ENCODE results near the gene CLCN3. TPM values are rescaled to one million over a fixed set of nuclear protein-coding genes. Genes with fewer than 3 reads are reported as not detected.

Gene CLCN3
- total RNA-seq, 1 donor from 2014 or later = 57.4 TPM

- Mint-ChIP-seq H3K4me3 (no peak overlapping the region), H3K4me1 (no peaks in the 10 kb centered on the region), H3K9me3 (peaks cover 3% of the 10 kb centered on the region), H3K27ac (no peak overlapping the region), H3K27me3 (ENCODE audit: low read depth) (no peaks in the 10 kb centered on the region), H3K36me3 (peaks cover 23% of the 10 kb centered on the region)
- DNase-seq (ENCODE audit: low spot score in 2 of 2, unreplicated experiment in 2 of 2) = no peak
- no peak for TF ChIP-seq CTCF (IDR thresholded peaks at IDR 0.05; ENCODE audit: unreplicated experiment)
Measured at GRCh38 chr4:169690787-169691186, 70.4 kb downstream of the CLCN3 start.

DNA sequence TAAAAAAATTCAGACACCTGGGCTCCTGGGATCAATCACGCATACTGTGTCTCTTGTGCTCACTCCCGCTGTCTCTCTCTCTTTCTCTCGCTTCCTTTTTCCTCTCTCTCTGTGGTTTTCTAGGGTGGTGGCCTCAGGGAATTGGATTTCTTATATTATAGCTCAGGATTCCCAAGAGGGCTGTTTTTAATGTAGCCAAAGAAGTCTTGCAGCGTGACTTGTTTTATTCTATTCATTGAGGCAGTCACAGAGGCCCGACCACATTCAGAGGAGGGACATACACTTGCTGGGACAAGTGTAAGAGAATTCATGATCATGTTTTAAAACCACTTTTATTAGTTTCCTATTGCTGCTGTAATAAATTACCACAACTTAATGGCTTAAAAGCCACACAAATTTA is 78.0 kb downstream of the CLCN3 start:
- DNase-seq (ENCODE audit: low spot score in 2 of 2, unreplicated experiment in 2 of 2) = no peak
- Mint-ChIP-seq H3K27ac (no peak overlapping the region), H3K4me1 (no peaks in the 10 kb centered on the region), H3K4me3 (no peak overlapping the region), H3K36me3 (peaks cover 51% of the 10 kb centered on the region), H3K27me3 (ENCODE audit: low read depth) (no peaks in the 10 kb centered on the region), H3K9me3 (peaks cover 24% of the 10 kb centered on the region)
- no peak for TF ChIP-seq CTCF (IDR thresholded peaks at IDR 0.05; ENCODE audit: unreplicated experiment)

DNA sequence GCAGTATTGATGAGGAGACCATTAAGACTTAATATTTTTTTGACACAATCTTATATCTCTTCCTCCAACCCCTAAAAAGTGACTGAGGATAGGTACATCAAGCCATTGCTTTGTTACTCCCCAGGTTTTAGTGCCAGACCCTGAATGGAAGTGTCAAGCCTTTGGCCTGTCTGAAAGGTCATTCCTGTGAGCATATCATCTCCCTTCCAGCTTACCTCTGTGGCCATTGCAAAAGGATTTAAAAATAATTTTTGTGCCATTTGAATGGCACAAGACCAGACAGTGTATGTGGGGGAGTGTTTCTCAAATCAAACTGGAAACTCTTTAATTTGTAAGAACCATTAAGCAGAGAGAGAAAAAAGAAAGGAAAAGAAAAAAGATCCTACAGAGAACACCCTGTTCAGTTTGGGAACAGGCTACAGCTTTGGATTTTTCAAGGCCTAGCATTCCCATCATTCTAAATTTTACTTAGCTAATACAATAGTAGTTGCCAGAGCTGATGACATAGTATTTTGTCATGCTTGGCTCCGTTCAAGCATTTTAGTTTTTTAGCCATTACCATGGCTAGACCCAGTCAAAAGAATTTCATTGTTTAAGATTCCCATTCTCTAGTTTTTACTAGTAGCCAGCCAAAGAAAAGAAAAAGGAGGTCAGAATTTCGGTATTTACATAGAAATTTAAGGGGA is 87.7 kb downstream of the CLCN3 start:
- no peak for TF ChIP-seq CTCF (IDR thresholded peaks at IDR 0.05; ENCODE audit: unreplicated experiment)
- no peaks in the 10 kb centered on the region for H3K27me3 Mint-ChIP-seq (ENCODE audit: low read depth)
- H3K9me3 Mint-ChIP-seq = no peaks in the 10 kb centered on the region
- no peaks in the 10 kb centered on the region for H3K4me1 Mint-ChIP-seq
- no peak overlapping the region for H3K27ac Mint-ChIP-seq
- H3K36me3 Mint-ChIP-seq = peaks cover 27% of the 10 kb centered on the region
- no peak overlapping the region for H3K4me3 Mint-ChIP-seq
- DNase-seq (ENCODE audit: low spot score in 2 of 2, unreplicated experiment in 2 of 2) = no peak

GRCh38 chr4:169715826-169716225 is 95.4 kb downstream of the CLCN3 start:
- Mint-ChIP-seq H3K9me3 (no peaks in the 10 kb centered on the region), H3K4me3 (no peak overlapping the region), H3K27me3 (ENCODE audit: low read depth) (no peaks in the 10 kb centered on the region), H3K36me3 (peaks cover 13% of the 10 kb centered on the region), H3K4me1 (no peaks in the 10 kb centered on the region), H3K27ac (no peak overlapping the region)
- no peak for TF ChIP-seq CTCF (IDR thresholded peaks at IDR 0.05; ENCODE audit: unreplicated experiment)
- DNase-seq (ENCODE audit: low spot score in 2 of 2, unreplicated experiment in 2 of 2) = no peak

GRCh38 chr4:169716677-169717076 is 96.3 kb downstream of the CLCN3 start:
- peaks cover 13% of the 10 kb centered on the region for H3K36me3 Mint-ChIP-seq
- no peaks in the 10 kb centered on the region for H3K27me3 Mint-ChIP-seq (ENCODE audit: low read depth)
- no peaks in the 10 kb centered on the region for H3K4me1 Mint-ChIP-seq
- H3K9me3 Mint-ChIP-seq = no peaks in the 10 kb centered on the region
- TF ChIP-seq CTCF (IDR thresholded peaks at IDR 0.05; ENCODE audit: unreplicated experiment) = no peak
- no peak for DNase-seq (ENCODE audit: low spot score in 2 of 2, unreplicated experiment in 2 of 2)
- no peak overlapping the region for H3K4me3 Mint-ChIP-seq
- H3K27ac Mint-ChIP-seq = no peak overlapping the region

- DNase-seq (ENCODE audit: low spot score in 2 of 2, unreplicated experiment in 2 of 2) = no peak
- TF ChIP-seq CTCF (IDR thresholded peaks at IDR 0.05; ENCODE audit: unreplicated experiment) = no peak
- Mint-ChIP-seq H3K4me3 (no peak overlapping the region), H3K36me3 (peaks cover 5% of the 10 kb centered on the region), H3K27ac (no peak overlapping the region), H3K9me3 (no peaks in the 10 kb centered on the region), H3K27me3 (ENCODE audit: low read depth) (no peaks in the 10 kb centered on the region), H3K4me1 (no peaks in the 10 kb centered on the region)
Measured at GRCh38 chr4:169720529-169720928, 100.2 kb downstream of the CLCN3 start.
